CD4-positive, alpha-beta T cell treated with Interleukin-15 for 4 hours (primary cell): ENCODE measurements around the gene ZKSCAN2.

ENCODE experiments used
- DNase-seq: peaks from one replicate; pipeline ENCODE4 v3.0.0-alpha.2; 2020; ENCODE audit warnings: low spot score

Gene ZKSCAN2

DNA sequence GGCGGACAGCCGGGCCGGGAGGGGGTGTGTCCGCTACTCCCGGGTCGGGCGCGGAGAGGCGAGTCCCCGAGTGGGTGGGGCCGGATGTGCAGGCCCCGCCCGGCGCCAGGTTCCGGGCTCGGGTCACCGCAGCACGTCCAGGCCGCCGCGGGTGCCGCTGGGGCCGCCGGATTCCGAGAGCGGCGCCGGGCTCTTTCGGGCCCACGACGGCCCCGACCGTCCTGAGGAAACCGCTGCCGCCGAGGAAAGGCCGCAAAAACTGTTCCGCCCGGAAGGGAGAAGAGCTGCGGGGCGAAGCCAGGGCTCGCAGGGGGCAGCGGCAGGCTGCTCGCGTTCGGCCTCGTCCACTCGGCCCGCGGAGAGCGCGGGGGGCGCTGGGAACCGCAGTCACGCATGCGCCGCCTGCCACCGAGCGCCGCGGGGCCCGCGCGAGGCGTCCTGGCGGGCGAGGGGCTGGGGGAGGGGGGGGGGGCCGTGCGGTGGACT is at the start of gene ZKSCAN2:
ZKSCAN2 (minus strand) TSS at position 376 of the 486 bp plus-strand sequence. CDS start 718 bp downstream, outside the sequence.
- DNase-seq: peak; percentile 77

DNA sequence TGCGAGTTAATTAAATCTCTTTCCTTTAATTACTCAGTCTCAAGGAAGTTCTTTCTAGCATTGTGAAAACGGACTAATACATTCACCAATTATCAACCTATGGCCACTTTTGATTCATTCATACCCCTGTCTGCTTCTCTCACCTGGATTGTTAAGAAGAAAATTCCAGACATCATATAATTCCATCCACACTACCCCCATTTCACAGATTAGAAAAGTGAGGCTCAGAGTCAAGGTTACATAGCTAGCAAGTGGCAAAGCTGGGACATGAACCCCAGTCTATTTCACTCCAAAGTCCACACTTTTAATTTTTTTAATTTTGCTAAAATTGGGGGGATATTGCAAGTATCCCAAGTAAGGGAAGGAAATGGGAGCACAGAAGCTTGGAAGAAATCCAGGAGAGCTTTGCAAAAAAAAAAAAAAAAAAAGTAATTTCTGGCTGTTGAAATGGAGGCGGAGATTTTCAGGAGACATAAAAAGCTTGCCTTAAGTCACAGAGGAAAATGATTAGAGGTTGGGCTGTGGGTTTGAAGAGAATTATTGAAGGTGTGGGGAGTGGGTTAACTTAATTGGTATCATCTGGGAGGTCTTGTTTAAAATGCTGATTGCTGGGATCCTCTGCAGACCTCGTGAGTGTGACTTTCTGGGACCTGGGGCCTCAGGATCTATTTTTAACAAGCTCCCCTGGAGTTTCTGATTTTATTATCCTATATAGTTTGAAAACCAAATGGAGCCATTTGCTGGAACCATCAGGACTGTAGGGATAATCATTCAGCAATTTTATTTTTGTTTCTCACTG is 42.3 kb upstream of the ZKSCAN2 start:
- no peak for DNase-seq

DNA sequence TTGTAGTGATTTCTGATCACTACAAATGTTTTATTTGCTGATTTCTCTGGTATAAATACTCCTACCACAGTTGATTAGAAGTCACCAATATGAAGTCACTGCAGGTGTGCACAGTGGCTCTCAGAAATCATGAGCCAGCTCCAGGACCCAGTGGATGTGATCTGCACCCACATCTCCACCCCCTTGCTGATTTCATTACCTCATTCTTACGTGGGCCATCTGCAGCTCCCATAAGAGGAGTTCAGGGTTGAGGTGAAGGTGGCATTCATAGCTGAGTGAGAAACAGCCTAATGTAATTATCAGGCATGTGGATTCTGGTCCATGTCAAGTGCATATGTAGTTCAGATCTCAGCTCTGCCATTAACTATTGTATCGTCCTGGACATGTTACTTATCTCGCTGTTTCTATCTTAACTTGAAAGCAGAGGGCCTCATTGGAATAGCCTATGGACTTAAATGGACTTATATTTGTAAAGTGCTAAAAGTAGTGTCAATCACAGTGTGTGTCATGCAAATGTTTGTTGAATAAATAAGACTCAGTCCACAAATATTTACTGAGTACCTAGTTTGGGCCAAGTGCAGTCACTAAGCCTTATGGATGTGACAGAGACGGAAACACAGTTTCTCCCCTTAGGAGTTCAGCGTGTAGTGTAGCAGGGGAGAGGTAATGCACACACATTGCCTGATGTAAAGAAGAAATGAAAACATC is 40.7 kb upstream of the ZKSCAN2 start:
- DNase-seq: no peak

DNA sequence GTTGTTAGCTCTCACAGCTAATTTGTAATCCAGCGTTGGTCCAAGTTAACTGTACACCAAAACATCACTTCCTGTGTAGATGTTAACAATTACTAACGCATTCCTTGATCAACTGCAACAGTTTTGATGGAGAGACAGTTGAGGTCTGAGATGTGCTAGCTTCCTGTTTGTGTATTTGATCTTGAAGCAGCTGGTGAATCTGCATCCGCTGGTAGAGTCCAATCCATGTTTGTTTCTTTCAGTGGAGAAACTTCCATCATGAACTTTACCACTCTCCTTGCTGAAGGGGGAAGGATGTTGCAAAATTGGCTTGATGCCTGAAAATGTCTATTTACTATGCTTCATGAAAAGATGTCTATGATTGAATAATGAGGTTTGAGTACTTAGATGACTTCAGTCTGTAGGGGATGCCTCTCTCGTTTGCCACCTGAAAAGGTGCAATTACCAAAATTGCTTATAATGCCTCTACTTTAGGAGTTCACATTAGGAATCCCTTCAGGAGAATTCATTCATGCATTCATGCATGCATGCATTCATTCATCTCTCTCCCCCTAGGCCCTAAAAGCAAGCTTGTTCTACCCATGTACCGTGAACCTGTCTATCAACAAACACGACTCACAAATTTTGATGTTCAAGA is 39.6 kb upstream of the ZKSCAN2 start:
- no peak for DNase-seq

DNA sequence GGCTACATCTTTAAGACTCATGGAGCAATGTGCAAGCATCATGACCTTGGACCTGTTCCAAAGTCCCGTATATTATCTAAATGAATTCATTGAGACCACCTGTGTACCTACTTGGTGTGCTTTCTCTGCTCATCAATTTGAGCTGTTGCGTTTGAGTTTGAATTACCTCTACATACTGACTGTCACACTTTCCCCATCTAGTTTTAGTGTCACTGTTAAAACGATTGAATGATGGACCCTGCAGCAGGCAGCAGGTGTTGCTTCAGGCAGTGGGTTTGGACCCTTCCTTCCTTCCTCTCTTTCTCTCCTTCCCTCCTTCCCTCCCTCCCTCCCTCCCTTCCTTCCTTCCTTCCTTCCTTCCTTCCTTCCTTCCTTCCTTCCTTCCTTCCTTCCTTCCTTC is 33.9 kb upstream of the ZKSCAN2 start:
- no peak for DNase-seq

DNA sequence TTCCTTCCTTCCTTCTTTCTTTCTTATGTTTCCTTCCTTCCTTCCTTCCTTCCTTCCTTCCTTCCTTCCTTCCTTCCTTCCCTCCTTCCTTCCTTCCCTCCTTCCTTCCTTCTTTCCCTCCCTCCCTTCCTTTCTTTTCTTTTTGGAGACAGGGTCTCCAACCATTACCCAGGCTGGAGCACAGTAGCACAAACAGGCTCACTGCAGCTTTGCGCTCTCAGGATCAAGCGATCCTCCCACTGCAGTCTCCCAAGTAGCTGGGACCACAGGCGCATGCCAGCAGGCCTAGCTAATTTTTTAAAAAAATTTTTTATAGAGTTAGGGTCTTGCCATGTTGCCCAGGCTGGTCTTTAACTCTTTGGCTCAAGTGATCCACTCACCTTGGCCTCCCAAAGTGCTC is 31.8 kb upstream of the ZKSCAN2 start:
- DNase-seq: no peak

DNA sequence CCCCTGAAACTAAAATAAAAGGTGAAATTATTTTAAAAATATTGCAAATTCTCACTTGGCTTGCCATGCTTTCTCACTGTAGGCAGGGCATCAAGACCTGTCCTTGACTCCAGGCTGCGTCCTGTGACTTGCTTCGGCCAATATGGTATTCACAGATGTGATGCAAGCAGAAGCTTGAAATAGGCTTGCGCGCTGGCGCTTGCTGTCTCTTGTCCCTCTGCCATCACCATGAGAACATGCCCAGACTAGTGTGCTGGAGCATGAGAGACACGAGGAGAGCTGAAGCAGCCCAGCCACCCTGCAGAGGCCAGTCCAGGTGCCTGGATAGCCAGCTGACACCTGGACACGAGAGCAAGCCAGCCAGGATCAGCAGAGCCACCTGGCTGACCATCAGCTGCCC is 21.8 kb upstream of the ZKSCAN2 start:
- DNase-seq: no peak

DNA sequence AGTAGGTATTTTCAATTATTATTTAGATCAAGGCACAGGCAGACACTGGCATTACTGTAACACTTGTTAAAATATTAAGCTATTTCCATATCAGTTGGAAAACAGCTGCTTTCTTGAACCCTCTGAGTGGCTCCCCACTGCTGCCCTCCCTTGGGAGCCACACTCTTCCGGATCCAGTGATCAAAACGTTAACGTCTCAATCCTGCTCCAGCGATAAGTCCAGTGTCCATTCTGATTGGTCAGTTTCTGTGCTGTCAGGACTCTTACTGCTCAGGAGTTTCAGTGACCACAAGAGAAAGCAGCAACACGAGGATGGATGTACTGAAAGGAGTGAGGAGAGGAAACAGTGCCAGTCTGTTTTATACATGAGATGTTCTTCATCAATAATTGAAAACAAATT is 13.8 kb upstream of the ZKSCAN2 start:
- DNase-seq: no peak

DNA sequence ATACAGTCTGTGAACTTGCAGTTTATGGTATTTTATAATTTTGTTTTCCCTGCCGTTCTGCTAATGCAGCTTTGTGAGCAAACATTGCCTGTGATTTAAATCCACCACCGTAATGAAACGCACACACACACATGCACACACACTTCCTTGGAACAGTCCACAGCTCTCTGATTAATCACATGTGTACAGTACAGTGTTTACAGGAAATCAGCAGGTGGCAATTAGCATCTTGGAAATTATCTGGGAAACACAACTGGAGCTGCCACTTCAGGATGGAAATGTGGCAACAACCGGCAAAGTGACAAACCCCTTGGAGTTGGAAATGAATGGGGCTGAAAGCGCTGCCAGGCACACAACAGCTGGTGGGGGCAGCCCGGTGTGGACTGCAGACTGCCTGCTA is 12.9 kb upstream of the ZKSCAN2 start:
- DNase-seq: no peak

DNA sequence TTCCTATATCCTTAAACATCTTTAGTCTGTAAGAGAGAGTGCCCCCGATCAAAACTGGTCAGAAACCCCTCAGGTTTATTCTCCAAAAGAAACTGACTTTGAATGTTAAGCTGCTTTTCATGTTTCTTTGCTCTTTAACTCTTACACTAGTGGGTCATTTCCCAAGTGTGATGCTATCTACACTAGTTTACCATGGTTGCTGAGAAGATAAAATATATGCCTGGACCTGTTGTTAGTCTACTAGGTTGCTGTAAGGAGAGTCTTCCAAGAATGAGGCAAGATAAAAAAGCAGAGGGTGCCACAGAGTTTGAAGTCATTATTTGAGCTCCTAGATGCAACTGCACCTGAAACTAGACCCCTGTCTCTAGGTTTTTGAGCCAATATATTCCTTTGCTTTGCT is 12.2 kb upstream of the ZKSCAN2 start:
- no peak for DNase-seq

DNA sequence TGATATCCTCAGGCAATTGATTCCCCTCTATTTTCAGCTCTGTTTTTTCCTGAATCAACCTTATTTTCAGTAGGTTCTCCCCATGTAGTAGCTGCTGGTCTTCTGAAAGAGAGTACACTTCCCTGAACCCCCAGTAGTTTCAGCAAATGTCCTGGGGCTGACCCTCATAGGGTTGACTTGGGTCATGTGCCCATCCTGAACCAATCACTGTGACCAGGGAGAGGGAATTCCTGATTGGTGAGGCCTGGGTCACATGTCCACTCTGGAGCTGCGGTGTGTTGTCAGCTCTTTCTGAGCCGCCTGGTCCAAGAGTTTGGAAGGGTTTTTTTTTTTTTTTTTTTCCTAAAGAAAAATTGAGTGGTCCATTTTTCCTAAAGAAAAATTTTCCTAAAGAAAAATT is 8.3 kb upstream of the ZKSCAN2 start:
- DNase-seq: no peak

DNA sequence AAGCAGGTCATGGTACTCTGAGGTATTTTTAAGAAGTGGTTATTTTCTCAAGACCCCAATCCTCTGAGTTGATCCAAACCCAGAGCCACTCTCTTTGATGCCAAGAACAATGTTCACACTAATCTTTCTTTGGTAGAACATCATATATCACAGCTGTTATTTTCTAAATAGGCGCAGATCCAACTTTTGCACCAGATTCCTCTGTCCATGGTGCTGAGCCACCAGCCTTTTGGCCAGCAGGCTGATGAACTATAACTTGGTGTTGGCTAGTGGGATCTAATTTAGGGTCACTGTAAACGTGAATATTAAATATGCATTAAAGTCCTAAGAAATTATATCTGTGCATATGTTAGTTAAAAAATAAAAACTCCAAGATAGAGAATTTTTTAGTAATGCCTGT is 7.0 kb upstream of the ZKSCAN2 start:
- DNase-seq: no peak

DNA sequence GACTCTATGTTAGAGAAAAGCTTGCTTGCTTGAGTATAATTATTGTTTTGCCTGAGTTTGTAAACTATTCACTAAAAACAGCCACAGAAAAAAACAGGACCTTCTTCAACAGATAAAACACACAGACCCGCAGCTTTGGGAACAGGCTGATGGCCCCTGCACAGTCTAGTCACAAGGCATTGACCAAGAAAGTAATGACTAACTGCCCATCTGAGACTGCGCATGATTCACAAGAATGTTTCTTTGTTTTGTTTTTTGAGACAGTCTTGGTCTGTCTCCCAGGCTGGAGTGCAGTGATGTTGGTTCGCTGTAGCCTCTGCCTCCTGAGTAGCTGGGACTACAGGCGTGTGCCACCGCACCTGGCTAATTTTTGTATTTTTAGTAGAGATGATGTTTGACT is 2.8 kb upstream of the ZKSCAN2 start:
- DNase-seq: no peak

DNA sequence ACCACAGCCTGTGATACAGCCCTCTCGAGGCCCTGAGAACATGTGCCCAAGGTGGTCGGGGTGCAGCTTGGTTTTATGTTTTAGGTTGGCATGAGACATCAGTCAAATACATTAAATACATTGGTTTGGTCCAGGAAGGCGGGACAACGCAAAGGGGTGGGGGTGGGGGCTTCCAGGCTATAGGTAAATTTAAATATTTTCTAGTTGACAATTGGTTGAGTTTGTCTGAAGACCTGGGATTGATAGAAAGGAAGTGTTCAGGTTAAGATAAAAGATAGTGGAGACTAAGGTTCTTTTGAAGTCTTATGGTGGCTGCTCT is 1.2 kb upstream of the ZKSCAN2 start:
- peak; percentile 22 for DNase-seq

DNA sequence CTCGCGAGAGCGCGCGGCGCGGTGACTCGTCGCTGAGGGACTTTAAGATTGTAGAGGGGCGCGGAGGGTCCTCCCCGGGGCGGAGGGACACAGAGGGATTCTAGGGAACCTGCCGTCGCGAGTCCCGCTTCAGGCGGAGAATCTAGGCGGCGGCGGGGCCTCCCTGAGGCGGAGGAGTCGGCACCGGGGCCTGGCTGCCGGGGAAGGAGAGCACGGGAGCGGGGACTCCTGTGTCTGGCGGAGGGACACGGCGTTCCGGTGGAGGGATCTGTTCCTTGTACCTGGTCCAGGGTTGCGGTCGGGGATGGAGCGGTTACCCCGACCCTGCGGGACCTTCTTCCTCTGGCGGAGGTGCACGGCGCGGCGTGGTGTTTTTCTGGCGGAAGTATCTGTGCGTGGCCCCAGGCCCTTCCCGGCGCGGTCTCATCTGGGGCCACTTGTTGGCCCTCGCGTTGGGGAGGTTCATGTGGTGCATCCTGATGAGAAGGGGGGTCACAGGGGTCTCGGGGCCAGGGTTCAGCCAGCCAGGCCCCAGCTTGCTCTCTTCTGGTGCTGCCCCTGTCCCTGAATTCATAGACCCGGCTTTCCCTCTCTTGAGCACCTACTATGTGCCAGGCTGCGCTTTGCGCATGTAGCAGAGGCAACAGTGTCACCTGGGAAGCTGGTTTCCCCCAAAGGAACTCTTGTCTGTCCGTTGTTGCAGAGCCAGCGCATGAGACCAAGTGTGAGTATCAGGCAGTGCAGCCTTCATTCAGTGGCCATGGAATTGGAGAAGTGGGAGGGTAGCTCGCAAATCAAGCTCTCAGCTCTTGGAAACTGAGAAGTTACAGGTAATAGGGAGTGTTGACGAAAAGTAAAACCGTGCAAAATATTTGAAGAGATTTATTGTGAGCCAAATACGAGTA is 563 bp upstream of the ZKSCAN2 start:
- DNase-seq: peak; percentile 69

DNA sequence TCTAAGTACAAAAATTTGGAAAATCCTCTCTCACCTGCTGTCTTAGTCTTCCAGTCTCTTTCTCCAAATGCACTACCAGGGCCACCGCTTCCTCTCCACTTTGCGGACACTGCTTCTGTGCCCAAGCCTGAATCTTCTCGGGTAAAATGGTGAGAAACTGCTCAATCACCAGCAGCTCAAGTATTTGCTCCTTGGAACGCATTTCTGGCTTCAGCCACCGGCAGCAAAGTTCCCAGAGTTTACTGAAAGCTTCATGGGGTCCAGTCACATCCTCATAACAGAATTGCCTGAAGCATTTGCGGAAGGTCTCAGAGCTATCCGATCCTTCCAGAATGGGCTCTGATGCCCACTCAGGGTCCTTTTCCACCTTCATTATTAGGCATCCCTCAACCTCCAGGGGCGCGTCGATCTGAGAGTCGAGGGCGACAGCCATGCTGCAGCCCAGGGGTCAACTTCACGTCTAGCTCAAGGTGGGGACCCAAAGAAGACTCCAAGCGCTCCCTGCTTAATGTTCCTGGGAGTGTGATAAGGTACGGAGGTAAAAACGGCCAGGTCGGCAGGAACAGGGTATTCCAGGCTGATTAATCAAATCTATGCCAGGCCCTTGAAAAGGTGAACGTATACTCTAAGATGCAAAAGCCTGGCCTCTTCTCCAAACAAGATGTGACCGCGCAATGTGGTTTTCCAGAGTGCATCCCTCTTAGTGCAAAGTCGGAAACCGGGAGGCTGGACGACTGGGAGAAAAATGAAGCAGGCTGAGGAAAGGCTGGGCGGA is 763 bp downstream of the ZKSCAN2 start:
- DNase-seq: no peak

DNA sequence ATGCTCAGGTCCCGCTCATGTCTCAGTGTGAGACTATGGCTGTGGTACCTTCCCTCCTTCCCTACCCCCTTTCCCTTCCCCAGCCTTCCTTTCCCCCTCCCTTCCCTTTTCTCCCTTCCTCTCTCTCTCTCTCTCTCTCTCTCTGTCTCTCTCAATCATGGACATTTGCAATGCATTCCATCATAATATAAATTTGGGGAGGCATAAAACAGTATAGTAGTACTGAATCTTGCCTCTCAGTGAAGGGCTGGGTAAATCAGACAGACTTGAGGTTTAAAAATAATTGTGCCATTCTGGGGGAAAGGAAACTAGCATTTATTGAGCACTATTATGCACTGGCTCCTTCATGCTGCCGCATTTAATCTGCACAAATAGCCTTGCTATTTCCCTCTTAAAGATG is 4.3 kb downstream of the ZKSCAN2 start:
- no peak for DNase-seq

DNA sequence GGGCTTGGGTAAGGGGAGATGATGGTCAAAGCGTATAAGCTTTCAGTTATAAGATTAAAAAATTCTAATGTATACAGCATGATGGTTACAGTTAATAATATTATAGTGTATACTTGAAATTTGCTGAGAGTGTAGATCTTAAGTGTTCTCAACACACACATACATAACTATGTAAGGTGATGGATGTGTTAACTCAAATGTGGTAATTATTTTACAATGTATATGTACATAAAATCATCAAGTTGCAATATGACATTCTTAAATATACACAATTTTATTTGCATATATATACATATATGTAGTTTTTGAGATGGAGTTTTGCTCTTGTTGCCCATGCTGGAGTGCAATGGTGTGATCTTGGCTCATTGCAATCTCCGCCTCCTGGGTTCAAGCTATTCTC is 7.2 kb downstream of the ZKSCAN2 start:
- no peak for DNase-seq

DNA sequence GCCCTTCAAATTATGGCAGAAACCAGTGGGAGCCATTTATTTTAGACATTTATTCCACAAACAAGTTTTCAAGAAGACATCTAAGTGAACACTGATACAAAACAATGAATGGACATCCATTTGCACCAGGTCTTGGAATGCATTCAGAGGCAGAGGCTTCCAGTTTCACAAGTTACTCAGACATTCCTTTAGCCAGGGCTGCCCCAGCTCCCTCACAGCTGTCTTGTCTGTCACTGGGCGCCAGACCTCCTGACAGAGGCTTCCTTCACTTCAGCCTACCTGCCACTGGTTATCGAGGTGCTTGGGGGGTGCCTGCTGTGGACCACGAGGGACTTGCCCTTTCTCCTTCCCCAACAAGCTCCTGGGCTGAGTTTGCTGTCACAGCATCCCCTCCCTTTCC is 21.7 kb downstream of the ZKSCAN2 start:
- DNase-seq: no peak

DNA sequence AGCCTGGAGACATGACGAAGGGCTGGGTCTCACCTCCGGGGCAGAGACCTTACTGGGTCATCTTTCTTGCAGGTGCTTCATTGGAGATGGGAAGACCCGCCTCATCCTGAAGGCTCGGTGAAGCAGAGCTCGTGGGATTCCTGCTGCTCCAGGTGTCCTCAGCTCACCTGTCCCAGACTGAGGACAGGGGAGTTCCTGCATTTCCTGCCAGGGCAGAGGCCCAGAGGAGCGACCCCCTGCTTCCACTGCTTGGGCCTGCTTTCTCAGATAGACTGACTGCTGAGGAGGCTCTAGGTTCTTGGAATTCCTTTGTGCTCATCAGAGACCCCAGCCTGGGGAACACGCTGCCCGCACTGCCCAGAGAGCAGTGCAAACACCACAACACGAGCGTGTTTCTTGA is 29.3 kb downstream of the ZKSCAN2 start:
- DNase-seq: no peak

DNA sequence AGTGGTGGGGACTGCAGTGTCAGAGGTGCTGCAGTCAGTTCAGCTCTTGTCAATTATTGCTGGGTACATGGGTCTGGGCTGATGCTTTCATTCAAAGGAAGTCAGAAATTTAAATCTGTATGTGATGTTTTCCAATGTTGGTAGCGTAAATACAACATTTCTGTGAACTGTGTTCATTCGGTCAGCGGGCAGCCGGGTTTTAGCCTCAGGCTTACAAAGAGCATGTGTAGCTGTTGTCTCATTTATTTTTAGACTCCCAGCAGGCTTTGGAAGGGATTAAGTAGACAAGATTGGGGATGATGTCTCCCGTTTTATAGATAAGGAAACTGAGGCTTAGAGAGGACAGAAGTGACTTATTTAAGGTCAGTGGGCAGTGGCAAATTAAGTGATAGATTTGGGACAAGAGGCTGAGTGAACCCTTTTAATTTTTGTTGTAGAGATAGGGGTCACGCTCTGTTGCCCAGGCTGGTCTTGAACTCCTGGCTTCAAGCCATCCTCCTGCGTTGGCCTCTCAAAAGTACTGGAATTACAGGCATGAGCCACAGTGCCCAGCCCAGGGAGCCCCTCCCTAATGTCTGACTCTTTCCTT is 32.8 kb downstream of the ZKSCAN2 start:
- no peak for DNase-seq
